Central memory CD4-positive, alpha-beta T cell (primary cell): ENCODE results near the gene PKN1.
"Not testable (repeated sequence)": the region's sequence is repeated elsewhere in the genome, so short reads cannot be mapped to it uniquely, and the experiment has no call there.

Experiments used
- DNase-seq: peaks from one replicate; pipeline ENCODE4 v3.0.0; 2022
- total RNA-seq, 3 experiments: gene quantifications; one replicate each; lab custom pipeline; 2026; lab: John Stamatoyannopoulos, UW

Gene PKN1
- 150 to 185 (median 151) reads per million in 3 experiments for total RNA-seq

- DNase-seq: no peak
Measured at GRCh38 chr19:14432791-14433553, at the start of gene PKN1. Gene PKN1 (plus strand): TSS chr19:14433306. CDS start chr19:14433522, 216 bp downstream.

- DNase-seq: peak; percentile 43
Measured at GRCh38 chr19:14383661-14384555, 49.2 kb upstream of the PKN1 start.

GRCh38 chr19:14385492-14385891 is 47.6 kb upstream of the PKN1 start:
- DNase-seq: peak; percentile 35

GRCh38 chr19:14390548-14390947 is 42.6 kb upstream of the PKN1 start:
- DNase-seq: no peak

- DNase-seq: no peak
Measured at GRCh38 chr19:14391156-14391821, 41.8 kb upstream of the PKN1 start.

GRCh38 chr19:14393329-14393728 is 39.8 kb upstream of the PKN1 start:
- no peak for DNase-seq

GRCh38 chr19:14394167-14394566 is 38.9 kb upstream of the PKN1 start:
- DNase-seq: no peak

- no peak for DNase-seq
Measured at GRCh38 chr19:14395262-14395661, 37.8 kb upstream of the PKN1 start.

GRCh38 chr19:14395710-14396336 is 37.3 kb upstream of the PKN1 start:
- no peak for DNase-seq

GRCh38 chr19:14396730-14397129 is 36.4 kb upstream of the PKN1 start:
- not testable (repeated sequence) for DNase-seq

- DNase-seq: not testable (repeated sequence)
Measured at GRCh38 chr19:14397168-14397567, 35.9 kb upstream of the PKN1 start.

- no peak for DNase-seq
Measured at GRCh38 chr19:14400951-14401431, 32.1 kb upstream of the PKN1 start.

GRCh38 chr19:14401468-14402195 is 31.5 kb upstream of the PKN1 start:
- DNase-seq: no peak

GRCh38 chr19:14402332-14403144 is 30.6 kb upstream of the PKN1 start:
- DNase-seq: no peak

- not testable (repeated sequence) for DNase-seq
Measured at GRCh38 chr19:14403145-14403930, 29.8 kb upstream of the PKN1 start.

GRCh38 chr19:14404312-14404711 is 28.8 kb upstream of the PKN1 start:
- DNase-seq: no peak

GRCh38 chr19:14405380-14405757 is 27.7 kb upstream of the PKN1 start:
- no peak for DNase-seq

GRCh38 chr19:14405758-14406644 is 27.1 kb upstream of the PKN1 start:
- peak; percentile 89 for DNase-seq
